ENCODE measurements around the gene CENPT. TPM values are rescaled to one million over a fixed set of nuclear protein-coding genes. Genes with fewer than 3 reads are reported as not detected.

Gene CENPT
- total and polyA plus RNA-seq, 2 donors (not counting 1 experiment from before 2014, with no cell fraction given), result 23.1 to 30.2 TPM

- DNase-seq (ENCODE audit: low read depth in 2 of 2), result no peak
- no peak overlapping the region for H3K9ac ChIP-seq (ENCODE audit: insufficient read depth, low read length)
- no peaks in the 10 kb centered on the region for H3K9me3 ChIP-seq (ENCODE audit: control insufficient read depth, insufficient read depth, low read depth, low read length)
- peak overlapping the region in 1 of 4 experiments; percentile 96 for H3K4me3 ChIP-seq (replicated peaks in 1 of 4; ENCODE audit: control extremely low read depth in 1 of 4, insufficient read depth in 1 of 4, low read depth in 3 of 4, low read length in 4 of 4)
- H3K4me1 ChIP-seq (ENCODE audit: control insufficient read depth, extremely low read depth, insufficient read depth, low read length), result no peaks in the 10 kb centered on the region
- H3K27me3 ChIP-seq (ENCODE audit: control insufficient read depth, insufficient read depth, low read length), result no peaks in the 10 kb centered on the region
- H2AFZ ChIP-seq (ENCODE audit: low read length), result no peak overlapping the region
- no peaks in the 10 kb centered on the region for H4K20me1 ChIP-seq (ENCODE audit: control insufficient read depth, extremely low read depth, insufficient read depth, low read length)
- H3K4me2 ChIP-seq (ENCODE audit: extremely low read depth, insufficient read depth, low read length), result no peak overlapping the region
- H3K27ac ChIP-seq (ENCODE audit: insufficient read depth, low read length), result peak overlapping the region; percentile 85
- TF ChIP-seq CTCF (conservative IDR thresholded peaks at IDR 0.05 in 1 of 2, IDR thresholded peaks at IDR 0.05 in 1 of 2; ENCODE audit: low read depth in 1 of 2, low read length in 2 of 2) (no peak), EZH2 (IDR thresholded peaks at IDR 0.05; ENCODE audit: low read length, missing control alignments) (no peak)
- H3K79me2 ChIP-seq (ENCODE audit: control insufficient read depth, insufficient read depth, low read length), result peaks cover 40% of the 10 kb centered on the region
- H3K36me3 ChIP-seq (ENCODE audit: control insufficient read depth, insufficient read depth, low read length), result peaks cover 20% of the 10 kb centered on the region
Measured at GRCh38 chr16:67872131-67872630, 24.7 kb upstream of the CENPT start.

GRCh38 chr16:67871256-67871655, 23.8 kb upstream of the CENPT start:
- Histone ChIP-seq H2AFZ (ENCODE audit: low read length) (no peak overlapping the region), H3K36me3 (ENCODE audit: control insufficient read depth, insufficient read depth, low read length) (peaks cover 16% of the 10 kb centered on the region), H3K27ac (ENCODE audit: insufficient read depth, low read length) (no peak overlapping the region), H3K4me1 (ENCODE audit: control insufficient read depth, extremely low read depth, insufficient read depth, low read length) (no peaks in the 10 kb centered on the region), H3K9me3 (ENCODE audit: control insufficient read depth, insufficient read depth, low read depth, low read length) (no peaks in the 10 kb centered on the region), H3K4me2 (ENCODE audit: extremely low read depth, insufficient read depth, low read length) (no peak overlapping the region), H4K20me1 (ENCODE audit: control insufficient read depth, extremely low read depth, insufficient read depth, low read length) (no peaks in the 10 kb centered on the region), H3K79me2 (ENCODE audit: control insufficient read depth, insufficient read depth, low read length) (peaks cover 33% of the 10 kb centered on the region), H3K27me3 (ENCODE audit: control insufficient read depth, insufficient read depth, low read length) (no peaks in the 10 kb centered on the region), H3K4me3 (replicated peaks in 1 of 4; ENCODE audit: control extremely low read depth in 1 of 4, insufficient read depth in 1 of 4, low read depth in 3 of 4, low read length in 4 of 4) (no peak overlapping the region), H3K9ac (ENCODE audit: insufficient read depth, low read length) (no peak overlapping the region)
- no peak for TF ChIP-seq EZH2 (IDR thresholded peaks at IDR 0.05; ENCODE audit: low read length, missing control alignments)
- TF ChIP-seq CTCF (conservative IDR thresholded peaks at IDR 0.05 in 1 of 2, IDR thresholded peaks at IDR 0.05 in 1 of 2; ENCODE audit: low read depth in 1 of 2, low read length in 2 of 2), result no peak
- no peak for DNase-seq (ENCODE audit: low read depth in 2 of 2)

GRCh38 chr16:67869653-67870052, 22.2 kb upstream of the CENPT start:
- H3K79me2 ChIP-seq (ENCODE audit: control insufficient read depth, insufficient read depth, low read length), result peaks cover 24% of the 10 kb centered on the region
- peaks cover 18% of the 10 kb centered on the region for H3K36me3 ChIP-seq (ENCODE audit: control insufficient read depth, insufficient read depth, low read length)
- H2AFZ ChIP-seq (ENCODE audit: low read length), result no peak overlapping the region
- no peaks in the 10 kb centered on the region for H3K27me3 ChIP-seq (ENCODE audit: control insufficient read depth, insufficient read depth, low read length)
- H3K4me2 ChIP-seq (ENCODE audit: extremely low read depth, insufficient read depth, low read length), result no peak overlapping the region
- no peaks in the 10 kb centered on the region for H3K9me3 ChIP-seq (ENCODE audit: control insufficient read depth, insufficient read depth, low read depth, low read length)
- H4K20me1 ChIP-seq (ENCODE audit: control insufficient read depth, extremely low read depth, insufficient read depth, low read length), result no peaks in the 10 kb centered on the region
- H3K9ac ChIP-seq (ENCODE audit: insufficient read depth, low read length), result no peak overlapping the region
- no peak overlapping the region for H3K27ac ChIP-seq (ENCODE audit: insufficient read depth, low read length)
- no peak for DNase-seq (ENCODE audit: low read depth in 2 of 2)
- no peak overlapping the region for H3K4me3 ChIP-seq (replicated peaks in 1 of 4; ENCODE audit: control extremely low read depth in 1 of 4, insufficient read depth in 1 of 4, low read depth in 3 of 4, low read length in 4 of 4)
- H3K4me1 ChIP-seq (ENCODE audit: control insufficient read depth, extremely low read depth, insufficient read depth, low read length), result peaks cover 3% of the 10 kb centered on the region
- TF ChIP-seq EZH2 (IDR thresholded peaks at IDR 0.05; ENCODE audit: low read length, missing control alignments), result no peak
